ENCODE data around the gene TNS3. TPM values are rescaled to one million over a fixed set of nuclear protein-coding genes. Genes with fewer than 3 reads are reported as not detected.

Gene TNS3
- total and polyA plus RNA-seq, 9 of the 15 experiments (the other 6 are each of a cell fraction or from before 2014, with no cell fraction given) = 0.20 TPM; not detected in 8

DNA sequence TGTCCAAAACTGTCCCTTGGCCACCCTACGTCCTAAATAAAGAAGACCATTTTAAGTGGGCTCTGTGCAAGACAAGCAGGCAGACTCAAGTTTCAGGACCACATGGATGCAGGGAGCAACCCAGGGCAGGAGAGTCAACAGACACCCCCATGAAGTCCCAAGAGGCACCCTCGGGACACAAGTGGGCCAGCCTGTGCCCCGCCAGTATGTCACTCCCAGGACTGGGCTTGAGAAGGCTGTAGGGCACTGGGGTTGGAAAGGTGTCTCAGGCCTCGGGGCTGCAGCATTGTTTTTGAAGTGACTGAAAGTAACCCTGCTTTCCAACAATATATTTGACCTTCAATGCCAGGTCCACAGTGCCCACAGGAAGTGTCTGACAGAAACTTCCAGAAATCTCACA, 157.4 kb downstream of the TNS3 start:
- ATAC-seq (no peak), DNase-seq (ENCODE audit: extremely low read depth in 1 of 4, low spot score in 3 of 4) (no peak), FAIRE-seq (no peak)
- Histone ChIP-seq H3K27ac (ENCODE audit: extremely low read depth, low read depth, low read length) (no peak overlapping the region), H3K9ac (ENCODE audit: insufficient read depth in 1 of 2, low read depth in 2 of 2, low read length in 2 of 2) (no peak overlapping the region), H4K20me1 (replicated peaks; ENCODE audit: control insufficient read depth, insufficient read depth, low read length) (no peaks in the 10 kb centered on the region), H3K79me2 (ENCODE audit: control insufficient read depth, insufficient read depth, low read length) (no peaks in the 10 kb centered on the region), H3K36me3 (ENCODE audit: control insufficient read depth, insufficient read depth, low read length) (no peaks in the 10 kb centered on the region), H3K27me3 (ENCODE audit: control insufficient read depth in 2 of 2, insufficient read depth in 2 of 2, low read length in 2 of 2) (peaks cover 0 to 27% of the 10 kb centered on the region in 2 experiments; a peak in 2 of 5 replicates), H3K9me1 (ENCODE audit: control insufficient read depth, insufficient read depth, low read length) (no peaks in the 10 kb centered on the region), H3K4me1 (replicated peaks in 1 of 2; ENCODE audit: control insufficient read depth in 2 of 2, insufficient read depth in 2 of 2, low read length in 2 of 2) (no peaks in the 10 kb centered on the region), H3K4me2 (ENCODE audit: insufficient read depth, low read length) (no peak overlapping the region), H2AFZ (ENCODE audit: low read depth, low read length) (no peak overlapping the region), H3K9me3 (replicated peaks; ENCODE audit: control insufficient read depth, insufficient read depth, low read depth, low read length) (no peaks in the 10 kb centered on the region), H3K4me3 (no peak overlapping the region)
- ChIA-PET CTCF (ENCODE audit: low intra/inter-chr PET ratio) (no interaction called here), POLR2A (no interaction called here)
- WGBS (ENCODE audit: insufficient coverage, low coverage, missing lambda C conversion rate) = 0% methylated on average over 4 of the region's 4 CpGs
- TF ChIP-seq RCOR1 (IDR thresholded peaks at IDR 0.05; ENCODE audit: borderline replicate concordance in 1 of 2, low read depth in 2 of 2, low read length in 2 of 2) (no peak), TAF15 (IDR thresholded peaks at IDR 0.05; ENCODE audit: low read depth, low read length) (no peak)
- in situ Hi-C loops (cut with MboI) (no loop called here), intact Hi-C loops (cut with micrococcal nuclease) (no loop called here)
- BruUV-seq (replicated peaks) = no TSS peak

DNA sequence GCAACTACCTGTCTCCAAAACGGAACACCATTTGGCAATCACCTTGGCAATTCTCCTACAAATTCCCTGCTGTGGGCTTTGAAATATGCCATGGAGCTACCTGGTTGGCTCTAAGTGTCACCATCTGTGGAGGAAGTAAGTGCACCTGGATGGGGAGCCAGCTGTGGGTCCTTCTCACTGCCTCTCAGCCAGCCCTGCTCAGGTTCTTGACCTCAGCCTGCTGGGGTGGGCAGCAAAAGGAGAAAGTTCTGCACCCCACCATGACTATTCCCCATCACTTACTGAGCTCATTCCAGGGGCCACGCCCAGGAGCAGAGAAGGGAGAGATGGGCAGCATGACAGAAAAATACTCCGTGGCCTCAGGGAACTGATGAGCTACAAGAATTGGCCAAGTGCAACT, 158.7 kb downstream of the TNS3 start:
- Histone ChIP-seq H3K27me3 (ENCODE audit: control insufficient read depth in 2 of 2, insufficient read depth in 2 of 2, low read length in 2 of 2) (peaks cover 0 to 21% of the 10 kb centered on the region in 2 experiments; a peak in 2 of 5 replicates), H3K4me2 (ENCODE audit: insufficient read depth, low read length) (no peak overlapping the region), H3K9me3 (replicated peaks; ENCODE audit: control insufficient read depth, insufficient read depth, low read depth, low read length) (no peaks in the 10 kb centered on the region), H3K79me2 (ENCODE audit: control insufficient read depth, insufficient read depth, low read length) (no peaks in the 10 kb centered on the region), H3K9me1 (ENCODE audit: control insufficient read depth, insufficient read depth, low read length) (no peaks in the 10 kb centered on the region), H3K9ac (ENCODE audit: insufficient read depth in 1 of 2, low read depth in 2 of 2, low read length in 2 of 2) (no peak overlapping the region), H3K4me1 (replicated peaks in 1 of 2; ENCODE audit: control insufficient read depth in 2 of 2, insufficient read depth in 2 of 2, low read length in 2 of 2) (no peaks in the 10 kb centered on the region), H2AFZ (ENCODE audit: low read depth, low read length) (no peak overlapping the region), H3K36me3 (ENCODE audit: control insufficient read depth, insufficient read depth, low read length) (no peaks in the 10 kb centered on the region), H3K27ac (ENCODE audit: extremely low read depth, low read depth, low read length) (no peak overlapping the region), H4K20me1 (replicated peaks; ENCODE audit: control insufficient read depth, insufficient read depth, low read length) (no peaks in the 10 kb centered on the region), H3K4me3 (no peak overlapping the region)
- intact Hi-C loops (cut with micrococcal nuclease) (no loop called here), in situ Hi-C loops (cut with MboI) (no loop called here)
- FAIRE-seq (no peak), ATAC-seq (no peak), DNase-seq (ENCODE audit: extremely low read depth in 1 of 4, low spot score in 3 of 4) (no peak)
- ChIA-PET CTCF (ENCODE audit: low intra/inter-chr PET ratio) (no interaction called here), POLR2A (interaction anchor here (0.6 to 1.0 kb wide), 3 partner anchors 10 to 464 kb away, joined by 3 to 4 read pairs (median 4); no protein-coding TSS in a partner anchor)
- no TSS peak for BruUV-seq (replicated peaks)
- 0% methylated on average over 3 of the region's 3 CpGs for WGBS (ENCODE audit: insufficient coverage, low coverage, missing lambda C conversion rate)
- TF ChIP-seq, protein P1, sequence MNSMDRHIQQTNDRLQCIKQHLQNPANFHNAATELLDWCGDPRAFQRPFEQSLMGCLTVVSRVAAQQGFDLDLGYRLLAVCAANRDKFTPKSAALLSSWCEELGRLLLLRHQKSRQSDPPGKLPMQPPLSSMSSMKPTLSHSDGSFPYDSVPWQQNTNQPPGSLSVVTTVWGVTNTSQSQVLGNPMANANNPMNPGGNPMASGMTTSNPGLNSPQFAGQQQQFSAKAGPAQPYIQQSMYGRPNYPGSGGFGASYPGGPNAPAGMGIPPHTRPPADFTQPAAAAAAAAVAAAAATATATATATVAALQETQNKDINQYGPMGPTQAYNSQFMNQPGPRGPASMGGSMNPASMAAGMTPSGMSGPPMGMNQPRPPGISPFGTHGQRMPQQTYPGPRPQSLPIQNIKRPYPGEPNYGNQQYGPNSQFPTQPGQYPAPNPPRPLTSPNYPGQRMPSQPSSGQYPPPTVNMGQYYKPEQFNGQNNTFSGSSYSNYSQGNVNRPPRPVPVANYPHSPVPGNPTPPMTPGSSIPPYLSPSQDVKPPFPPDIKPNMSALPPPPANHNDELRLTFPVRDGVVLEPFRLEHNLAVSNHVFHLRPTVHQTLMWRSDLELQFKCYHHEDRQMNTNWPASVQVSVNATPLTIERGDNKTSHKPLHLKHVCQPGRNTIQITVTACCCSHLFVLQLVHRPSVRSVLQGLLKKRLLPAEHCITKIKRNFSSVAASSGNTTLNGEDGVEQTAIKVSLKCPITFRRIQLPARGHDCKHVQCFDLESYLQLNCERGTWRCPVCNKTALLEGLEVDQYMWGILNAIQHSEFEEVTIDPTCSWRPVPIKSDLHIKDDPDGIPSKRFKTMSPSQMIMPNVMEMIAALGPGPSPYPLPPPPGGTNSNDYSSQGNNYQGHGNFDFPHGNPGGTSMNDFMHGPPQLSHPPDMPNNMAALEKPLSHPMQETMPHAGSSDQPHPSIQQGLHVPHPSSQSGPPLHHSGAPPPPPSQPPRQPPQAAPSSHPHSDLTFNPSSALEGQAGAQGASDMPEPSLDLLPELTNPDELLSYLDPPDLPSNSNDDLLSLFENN (IDR thresholded peaks at IDR 0.05; ENCODE audit: low read depth in 2 of 2, low read length in 2 of 2) = no peak
- TF ChIP-seq TEAD4 (IDR thresholded peaks at IDR 0.05; ENCODE audit: low read length) (no peak), TEAD4 (CRISPR knock-in tag; IDR thresholded peaks at IDR 0.05; ENCODE audit: borderline replicate concordance) (no peak), DMBX1 (CRISPR knock-in tag; IDR thresholded peaks at IDR 0.05; ENCODE audit: borderline replicate concordance) (no peak), ZNF436 (CRISPR knock-in tag; IDR thresholded peaks at IDR 0.05) (no peak), ZNF143 (CRISPR knock-in tag; IDR thresholded peaks at IDR 0.05) (no peak), GATAD2B (IDR thresholded peaks at IDR 0.05; ENCODE audit: borderline replicate concordance) (no peak), ZNF165 (CRISPR knock-in tag; IDR thresholded peaks at IDR 0.05; ENCODE audit: borderline replicate concordance) (no peak)
- TF ChIP-seq, protein P2, sequence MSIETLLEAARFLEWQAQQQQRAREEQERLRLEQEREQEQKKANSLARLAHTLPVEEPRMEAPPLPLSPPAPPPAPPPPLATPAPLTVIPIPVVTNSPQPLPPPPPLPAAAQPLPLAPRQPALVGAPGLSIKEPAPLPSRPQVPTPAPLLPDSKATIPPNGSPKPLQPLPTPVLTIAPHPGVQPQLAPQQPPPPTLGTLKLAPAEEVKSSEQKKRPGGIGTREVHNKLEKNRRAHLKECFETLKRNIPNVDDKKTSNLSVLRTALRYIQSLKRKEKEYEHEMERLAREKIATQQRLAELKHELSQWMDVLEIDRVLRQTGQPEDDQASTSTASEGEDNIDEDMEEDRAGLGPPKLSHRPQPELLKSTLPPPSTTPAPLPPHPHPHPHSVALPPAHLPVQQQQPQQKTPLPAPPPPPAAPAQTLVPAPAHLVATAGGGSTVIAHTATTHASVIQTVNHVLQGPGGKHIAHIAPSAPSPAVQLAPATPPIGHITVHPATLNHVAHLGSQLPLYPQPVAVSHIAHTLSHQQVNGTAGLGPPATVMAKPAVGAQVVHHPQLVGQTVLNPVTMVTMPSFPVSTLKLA (conservative IDR thresholded peaks at IDR 0.05) = no peak
